DOHH2 (cell line): ENCODE data around the gene SALL2.

Source experiments
- H3F3A ChIP-seq: fragments of 200-600 bp; sonication (generic), shearing (Covaris generic); 2 replicates; pipeline ENCODE4 v1.6.0; 2016; ENCODE audit warnings: antibody characterized with exemption, mild to moderate bottlenecking; ENCODE audit not compliant: control insufficient read depth, insufficient read depth
- H3K27ac ChIP-seq: fragments of 200-600 bp; sonication (generic); 2 replicates; pipeline ENCODE4 v1.5.1; 2014; ENCODE audit warnings: low read depth, mild to moderate bottlenecking, low read length, moderate library complexity
- H3K27me3 ChIP-seq: fragments of 200-600 bp; sonication (generic); 2 replicates; pipeline ENCODE4 v1.6.1; 2014; ENCODE audit warnings: mild to moderate bottlenecking, low read length, mixed read lengths; ENCODE audit not compliant: control insufficient read depth
- H3K36me3 ChIP-seq: fragments of 200-600 bp; sonication (generic); 2 replicates; pipeline ENCODE4 v1.6.1; 2014; ENCODE audit warnings: mild to moderate bottlenecking, low read length, moderate library complexity, mixed read lengths; ENCODE audit not compliant: control insufficient read depth
- H3K4me1 ChIP-seq: fragments of 200-600 bp; sonication (generic); 2 replicates; pipeline ENCODE4 v1.6.1; 2014; ENCODE audit warnings: mild to moderate bottlenecking, low read length, mixed read lengths; ENCODE audit not compliant: control insufficient read depth
- H3K4me2 ChIP-seq: fragments of 200-600 bp; sonication (generic); 2 replicates; pipeline ENCODE4 v1.6.0; 2014; ENCODE audit warnings: mild to moderate bottlenecking, low read length, moderate library complexity
- H3K4me3 ChIP-seq: fragments of 200-600 bp; sonication (generic); 2 replicates; pipeline ENCODE4 v1.5.1; 2014; ENCODE audit warnings: mild to moderate bottlenecking, low read length, mixed read lengths
- H3K79me2 ChIP-seq: fragments of 200-600 bp; sonication (generic); 2 replicates; pipeline ENCODE4 v1.6.1; 2014; ENCODE audit warnings: mild to moderate bottlenecking, low read length, mixed read lengths; ENCODE audit not compliant: control insufficient read depth
- H3K9me2 ChIP-seq: fragments of 200-600 bp; sonication (generic); replicated peaks from 2 replicates; pipeline ENCODE4 v1.6.1; 2014; ENCODE audit warnings: mild to moderate bottlenecking, low read length, mixed read lengths; ENCODE audit not compliant: control insufficient read depth
- H3K9me3 ChIP-seq: fragments of 200-600 bp; sonication (generic); 2 replicates; pipeline ENCODE4 v1.6.1; 2014; ENCODE audit warnings: antibody characterized with exemption, low read length, mixed read lengths; ENCODE audit not compliant: control insufficient read depth, insufficient read depth
- H4K20me1 ChIP-seq: fragments of 200-600 bp; sonication (generic); 2 replicates; pipeline ENCODE4 v1.6.0; 2014; ENCODE audit warnings: low read depth, mild to moderate bottlenecking, antibody characterized with exemption, low read length, moderate library complexity; ENCODE audit not compliant: control insufficient read depth, insufficient read depth
- EZH2phosphoT487 ChIP-seq: fragments of 200-600 bp; sonication (generic); IDR thresholded peaks from 2 replicates; pipeline ENCODE4 v1.6.1; 2017; ENCODE audit warnings: borderline replicate concordance, mild to moderate bottlenecking, antibody characterized with exemption, low read length, moderate library complexity, mixed read lengths
- TF ChIP-seq, protein P1 (sequence below): fragments of 200-600 bp; sonication (generic); IDR thresholded peaks from one replicate; pipeline ENCODE4 v1.5.1; 2014; ENCODE audit warnings: antibody characterized with exemption, mild to moderate bottlenecking, low read depth, low read length; ENCODE audit not compliant: poor library complexity, severe bottlenecking

Gene SALL2

GRCh38 chr14:21527318-21527679 lies 1.2 kb upstream of the SALL2 start:
- peak overlapping the region; percentile 98 for H3K4me2 ChIP-seq
- peaks cover 13% of the 10 kb centered on the region for H3F3A ChIP-seq
- H3K9me2 ChIP-seq, result no peaks in the 10 kb centered on the region
- H3K4me3 ChIP-seq, result peak overlapping the region; percentile 86
- peaks cover 36% of the 10 kb centered on the region for H3K4me1 ChIP-seq
- 0 out of 2 replicates have a peak, but pooled peaks cover 4% of the 10 kb centered on the region for H3K36me3 ChIP-seq
- H3K27ac ChIP-seq, result peak overlapping the region; percentile 78
- no peaks in the 10 kb centered on the region for H3K27me3 ChIP-seq
- TF ChIP-seq EZH2phosphoT487, result no peak
- TF ChIP-seq, protein P1, sequence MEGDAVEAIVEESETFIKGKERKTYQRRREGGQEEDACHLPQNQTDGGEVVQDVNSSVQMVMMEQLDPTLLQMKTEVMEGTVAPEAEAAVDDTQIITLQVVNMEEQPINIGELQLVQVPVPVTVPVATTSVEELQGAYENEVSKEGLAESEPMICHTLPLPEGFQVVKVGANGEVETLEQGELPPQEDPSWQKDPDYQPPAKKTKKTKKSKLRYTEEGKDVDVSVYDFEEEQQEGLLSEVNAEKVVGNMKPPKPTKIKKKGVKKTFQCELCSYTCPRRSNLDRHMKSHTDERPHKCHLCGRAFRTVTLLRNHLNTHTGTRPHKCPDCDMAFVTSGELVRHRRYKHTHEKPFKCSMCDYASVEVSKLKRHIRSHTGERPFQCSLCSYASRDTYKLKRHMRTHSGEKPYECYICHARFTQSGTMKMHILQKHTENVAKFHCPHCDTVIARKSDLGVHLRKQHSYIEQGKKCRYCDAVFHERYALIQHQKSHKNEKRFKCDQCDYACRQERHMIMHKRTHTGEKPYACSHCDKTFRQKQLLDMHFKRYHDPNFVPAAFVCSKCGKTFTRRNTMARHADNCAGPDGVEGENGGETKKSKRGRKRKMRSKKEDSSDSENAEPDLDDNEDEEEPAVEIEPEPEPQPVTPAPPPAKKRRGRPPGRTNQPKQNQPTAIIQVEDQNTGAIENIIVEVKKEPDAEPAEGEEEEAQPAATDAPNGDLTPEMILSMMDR, result no peak
- peaks cover 4% of the 10 kb centered on the region for H3K79me2 ChIP-seq
- H4K20me1 ChIP-seq, result no peaks in the 10 kb centered on the region
- H3K9me3 ChIP-seq, result no peaks in the 10 kb centered on the region

GRCh38 chr14:21526672-21527317 lies 649 bp upstream of the SALL2 start:
- no peak for TF ChIP-seq EZH2phosphoT487
- TF ChIP-seq, protein P1, result no peak
- peaks cover 36% of the 10 kb centered on the region for H3K4me1 ChIP-seq
- H3K79me2 ChIP-seq, result peaks cover 4% of the 10 kb centered on the region
- no peaks in the 10 kb centered on the region for H3K9me3 ChIP-seq
- H3K27ac ChIP-seq, result peak overlapping the region; percentile 78
- no peaks in the 10 kb centered on the region for H3K9me2 ChIP-seq
- peak overlapping the region; percentile 98 for H3K4me2 ChIP-seq
- peak overlapping the region; percentile 86 for H3K4me3 ChIP-seq
- peaks cover 13% of the 10 kb centered on the region for H3F3A ChIP-seq
- no peaks in the 10 kb centered on the region for H3K27me3 ChIP-seq
- H4K20me1 ChIP-seq, result no peaks in the 10 kb centered on the region
- H3K36me3 ChIP-seq, result 0 out of 2 replicates have a peak, but pooled peaks cover 4% of the 10 kb centered on the region

GRCh38 chr14:21525571-21525961 lies 580 bp downstream of the SALL2 start:
- Histone ChIP-seq H3K9me3 (no peaks in the 10 kb centered on the region), H3K4me1 (peaks cover 36% of the 10 kb centered on the region), H3K79me2 (peaks cover 4% of the 10 kb centered on the region), H3K27me3 (no peaks in the 10 kb centered on the region), H3K4me3 (peak overlapping the region; percentile 86), H3K36me3 (0 out of 2 replicates have a peak, but pooled peaks cover 4% of the 10 kb centered on the region), H3K27ac (no peak overlapping the region), H3K4me2 (peak overlapping the region; percentile 98), H3K9me2 (no peaks in the 10 kb centered on the region), H4K20me1 (no peaks in the 10 kb centered on the region), H3F3A (peaks cover 13% of the 10 kb centered on the region)
- TF ChIP-seq, protein P1, result no peak
